Stimulated activated CD4-positive, alpha-beta T cell treated with anti-CD3 and anti-CD28 coated beads, Interleukin-4, amount 100 ng/mL, for 4 hours (primary cell): Measurements from ENCODE around the gene HMGN4.

Source experiments
- DNase-seq, 2 experiments: peaks; one replicate each; pipeline ENCODE4 v3.0.0-alpha.2; 2020

The HMGN4 gene

GRCh38 chr6:26588965-26589364 is 50.8 kb downstream of the HMGN4 start:
- no peak for DNase-seq

DNA sequence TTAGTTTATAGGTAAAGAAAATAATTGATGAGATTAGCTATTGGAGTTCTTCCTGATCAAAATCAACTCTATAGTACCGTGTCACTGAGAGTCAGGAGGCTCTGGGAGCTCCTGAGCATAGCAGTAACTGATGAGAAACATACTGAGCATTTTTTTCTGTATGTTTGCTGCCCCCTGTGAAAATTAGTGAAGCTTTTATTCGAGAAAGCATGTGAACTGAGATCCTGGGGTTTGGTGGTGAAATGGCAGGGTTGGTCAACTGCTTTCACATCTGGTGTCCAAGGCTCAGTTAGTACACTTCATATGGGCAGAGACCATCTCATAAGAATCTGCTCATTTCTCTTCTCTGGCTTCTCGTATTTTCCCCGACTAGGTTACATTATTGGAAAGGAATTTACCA is 54.5 kb downstream of the HMGN4 start:
- no peak for DNase-seq

GRCh38 chr6:26593278-26594130 is 55.3 kb downstream of the HMGN4 start:
- no peak for DNase-seq

DNA sequence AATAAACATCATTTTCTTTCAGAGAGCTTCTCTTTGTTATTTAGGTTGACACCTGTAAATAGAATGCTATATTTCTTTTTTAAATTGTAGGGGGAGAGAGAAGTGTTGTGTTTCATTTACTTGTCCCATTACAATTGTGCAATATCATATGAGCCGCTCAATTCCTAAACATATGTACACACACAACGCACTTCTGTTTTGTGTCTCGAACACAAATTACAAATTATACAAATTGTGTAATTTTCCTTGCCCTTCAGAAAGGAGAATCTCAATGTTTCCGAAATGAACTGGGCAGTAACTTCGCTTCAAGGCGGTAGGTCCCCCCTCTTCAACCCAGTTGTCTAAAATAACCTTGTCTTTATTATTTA is 55.9 kb downstream of the HMGN4 start:
- DNase-seq: no peak

GRCh38 chr6:26594730-26595632 is 56.8 kb downstream of the HMGN4 start:
- DNase-seq: peak in 1 of 2 experiments; percentile 38

DNA sequence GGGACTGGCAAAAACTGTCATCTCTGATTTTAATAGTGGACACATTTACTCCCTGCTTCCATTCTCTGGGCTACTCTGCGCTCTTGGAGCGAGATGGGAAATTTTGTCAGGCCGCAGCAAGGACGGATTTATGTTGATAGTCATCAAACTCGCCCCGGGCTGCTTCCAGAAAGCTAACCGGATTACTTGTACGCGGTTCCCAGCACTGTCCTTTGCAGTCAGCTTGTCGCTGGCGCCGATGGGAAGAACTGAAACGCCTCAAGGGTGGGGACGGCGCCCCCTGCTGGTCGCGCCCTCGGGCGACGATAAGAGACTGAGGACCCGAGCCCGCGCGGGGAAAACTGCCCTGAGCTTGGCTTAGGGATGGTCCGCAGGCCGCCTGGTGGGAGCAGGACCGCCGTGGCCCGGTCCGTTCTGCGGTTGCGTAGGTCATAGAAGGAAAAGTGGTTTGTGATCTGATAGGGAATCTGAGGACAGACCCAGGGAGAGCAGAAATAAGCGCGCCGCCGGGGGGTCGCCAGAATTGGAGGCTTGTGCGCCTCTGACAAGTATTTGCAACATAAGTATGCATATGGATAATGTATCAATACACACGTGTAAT is 57.6 kb downstream of the HMGN4 start:
- DNase-seq: peak; percentile 80 to 89
